Esophagus muscularis mucosa (tissue), 3 donors: Measurements from ENCODE around the gene SLCO4A1.

Source experiments
- CTCF ChIP-seq, 3 experiments: fragments of 200-600 bp in 2 of 3; fragments of 450-650 bp in 1 of 3; sonication (generic) in 2 of 3; IDR thresholded peaks; one replicate each; pipeline ENCODE4 v1.5.1; 2017 to 2019; ENCODE audit warnings: antibody characterized with exemption in 3 of 3, mild to moderate bottlenecking in 2 of 3, moderate library complexity in 1 of 3
- POLR2A ChIP-seq: fragments of 450-650 bp; IDR thresholded peaks from one replicate; pipeline ENCODE4 v1.6.1; 2017; ENCODE audit warnings: antibody characterized with exemption, moderate library complexity, mild to moderate bottlenecking, low read depth

DNA sequence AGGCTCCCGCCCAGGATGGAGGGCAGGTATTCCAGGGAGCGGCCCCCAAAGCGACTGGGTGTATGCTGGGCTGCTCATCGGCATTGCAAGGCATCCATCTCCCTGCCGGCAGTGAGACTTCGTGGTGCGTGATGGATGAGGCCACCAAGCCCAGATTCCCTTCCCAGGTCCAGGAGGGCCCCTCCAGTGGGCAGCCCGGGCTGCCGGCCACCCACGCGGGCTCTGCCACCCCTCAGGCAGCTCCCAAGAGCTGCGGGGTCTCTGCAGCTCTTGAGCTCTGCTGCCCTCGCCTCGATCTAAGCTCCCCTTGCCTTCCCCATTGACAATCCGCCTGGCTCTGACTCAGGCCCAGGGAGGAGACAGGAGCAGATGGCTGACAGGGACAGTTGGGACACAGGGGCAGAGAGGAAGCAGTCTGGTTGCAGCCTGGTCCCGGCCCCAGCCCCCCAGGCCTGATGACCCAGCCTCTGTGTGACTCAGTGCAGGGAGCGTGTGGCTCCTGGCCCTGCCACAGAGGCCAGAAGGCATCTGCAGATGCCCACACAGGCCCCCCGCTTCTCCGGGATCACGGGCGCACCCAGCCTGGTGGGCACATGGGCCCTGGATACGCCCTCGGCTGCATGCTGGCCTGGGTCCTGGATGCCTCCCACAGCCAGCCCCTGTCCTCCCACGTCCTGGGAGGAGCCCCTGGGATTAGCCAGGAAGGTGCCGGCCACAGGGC, 33.0 kb downstream of the SLCO4A1 start:
- TF ChIP-seq CTCF (IDR thresholded peaks at IDR 0.05) (no peak), POLR2A (no peak)
